HEK293 (cell line): ENCODE data around the gene SAMHD1.
"Not testable (repeated sequence)": the region's sequence is repeated elsewhere in the genome, so short reads cannot be mapped to it uniquely, and the experiment has no call there.

Source experiments
- CTCF ChIA-PET: fragments of 350-600 bp; formaldehyde crosslinking; extraction: SDS; loops from one replicate; lab custom pipeline; 2021; ENCODE audit warnings: antibody characterized with exemption; lab: Yijun Ruan, JAX
- POLR2A ChIA-PET: fragments of 300-600 bp; formaldehyde crosslinking; extraction: SDS; loops from one replicate; lab custom pipeline; 2020; ENCODE audit warnings: antibody characterized with exemption, inconsistent platforms; lab: Yijun Ruan, JAX
- H3K27ac ChIP-seq: fragments of 200-500 bp; sonication (Bioruptor generic); 2 replicates; pipeline ENCODE4 v1.5.1; 2014; ENCODE audit warnings: low read depth, low read length, control low read depth, inconsistent platforms; ENCODE audit errors: extremely low read depth
- H3K36me3 ChIP-seq, 2 experiments: fragments of 200-500 bp in 1 of 2; sonication (Bioruptor generic) in 1 of 2; 1 replicate in 1 of 2; 2 replicates in 1 of 2; pipeline ENCODE4 v1.5.1; 2014 to 2017; ENCODE audit warnings: inconsistent platforms in 2 of 2, low read length in 2 of 2; ENCODE audit not compliant: control insufficient read depth in 2 of 2, insufficient read depth in 1 of 2
- H3K4me1 ChIP-seq: fragments of 200-500 bp; sonication (Bioruptor generic); 2 replicates; pipeline ENCODE4 v1.5.1; 2014; ENCODE audit warnings: mild to moderate bottlenecking, low read length, inconsistent platforms; ENCODE audit not compliant: control insufficient read depth, insufficient read depth
- H3K4me3 ChIP-seq: 2 replicates; pipeline ENCODE4 v1.5.1; 2011; ENCODE audit warnings: low read depth, mild to moderate bottlenecking, control low read depth, low read length, moderate library complexity
- H3K9me3 ChIP-seq: fragments of 200-500 bp; sonication (Bioruptor generic); 2 replicates; pipeline ENCODE4 v1.5.1; 2014; ENCODE audit warnings: low read depth, low read length, inconsistent platforms; ENCODE audit not compliant: control insufficient read depth, insufficient read depth
- EGR2 ChIP-seq: fragments of 450-650 bp; formaldehyde crosslinking; IDR thresholded peaks from 2 replicates; pipeline ENCODE4 v1.5.1; 2016; ENCODE audit warnings: low read depth, missing biosample characterization, missing genetic modification characterization
- FEZF1 ChIP-seq: fragments of 450-650 bp; formaldehyde crosslinking; IDR thresholded peaks from 2 replicates; pipeline ENCODE4 v1.5.1; 2016; ENCODE audit warnings: missing biosample characterization, missing genetic modification characterization
- GFI1B ChIP-seq: fragments of 450-650 bp; formaldehyde crosslinking; IDR thresholded peaks from 2 replicates; pipeline ENCODE4 v1.5.1; 2016; ENCODE audit warnings: missing biosample characterization, missing genetic modification characterization
- RBAK ChIP-seq: fragments of 450-650 bp; formaldehyde crosslinking; IDR thresholded peaks from 2 replicates; pipeline ENCODE4 v1.5.1; 2016; ENCODE audit warnings: missing biosample characterization, missing genetic modification characterization
- SETDB1 ChIP-seq: IDR thresholded peaks from one replicate; pipeline ENCODE4 v1.6.1; 2017; ENCODE audit warnings: mild to moderate bottlenecking, low read length, moderate library complexity, mixed read lengths; ENCODE audit not compliant: insufficient read length
- ZFP3 ChIP-seq: fragments of 450-650 bp; formaldehyde crosslinking; IDR thresholded peaks from 2 replicates; pipeline ENCODE4 v1.5.1; 2016; ENCODE audit warnings: low read depth, missing biosample characterization, missing genetic modification characterization
- ZNF169 ChIP-seq: fragments of 450-650 bp; formaldehyde crosslinking; IDR thresholded peaks from 2 replicates; pipeline ENCODE4 v1.5.1; 2016; ENCODE audit warnings: missing biosample characterization, missing genetic modification characterization
- ZNF239 ChIP-seq: fragments of 450-650 bp; formaldehyde crosslinking; IDR thresholded peaks from 2 replicates; pipeline ENCODE4 v1.5.1; 2016; ENCODE audit warnings: missing biosample characterization, missing genetic modification characterization
- ZNF366 ChIP-seq: fragments of 450-650 bp; formaldehyde crosslinking; conservative IDR thresholded peaks from 2 replicates; pipeline ENCODE4 v1.5.1; 2016; ENCODE audit warnings: missing biosample characterization, missing genetic modification characterization
- ZNF544 ChIP-seq: fragments of 450-650 bp; formaldehyde crosslinking; IDR thresholded peaks from 2 replicates; pipeline ENCODE4 v1.5.0; 2017; ENCODE audit warnings: missing biosample characterization, missing genetic modification characterization
- ZNF664 ChIP-seq: fragments of 450-650 bp; formaldehyde crosslinking; IDR thresholded peaks from 2 replicates; pipeline ENCODE4 v1.5.1; 2016; ENCODE audit warnings: missing biosample characterization, missing genetic modification characterization
- ZSCAN23 ChIP-seq: fragments of 450-650 bp; formaldehyde crosslinking; IDR thresholded peaks from 2 replicates; pipeline ENCODE4 v1.5.1; 2016; ENCODE audit warnings: missing biosample characterization, missing genetic modification characterization
- TF ChIP-seq, protein P1 (sequence below): sonication (generic); formaldehyde crosslinking; IDR thresholded peaks from 2 replicates; pipeline ENCODE4 v1.8.1; 2022; ENCODE audit warnings: mild to moderate bottlenecking, moderate library complexity, missing genetic modification reagents
- TF ChIP-seq, protein P2 (sequence below): fragments of 450-650 bp; formaldehyde crosslinking; IDR thresholded peaks from 2 replicates; pipeline ENCODE4 v1.5.1; 2016; ENCODE audit warnings: missing biosample characterization, missing genetic modification characterization, low read depth
- TF ChIP-seq, protein P3 (sequence below): fragments of 450-650 bp; formaldehyde crosslinking; IDR thresholded peaks from 2 replicates; pipeline ENCODE4 v1.5.1; 2016; ENCODE audit warnings: missing biosample characterization, missing genetic modification characterization

The SAMHD1 gene

DNA sequence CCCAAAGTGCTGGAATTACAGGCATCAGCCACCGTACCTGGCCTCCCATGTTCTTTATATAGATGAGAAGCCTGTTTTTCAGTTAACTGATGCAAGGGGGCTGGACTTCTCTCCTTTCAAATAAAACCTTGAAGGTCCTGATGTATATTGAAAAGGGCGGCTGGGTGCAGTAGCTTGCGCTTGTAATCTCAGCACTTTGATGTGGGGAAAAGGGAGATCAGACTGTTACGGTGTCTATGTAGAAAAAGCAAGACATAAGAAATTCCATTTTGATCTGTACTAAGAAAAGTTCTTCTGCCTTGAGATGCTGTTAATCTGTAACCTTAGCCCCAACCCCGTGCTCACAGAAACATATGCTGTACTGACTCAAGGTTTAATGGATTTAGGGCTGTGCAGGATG is 16.1 kb upstream of the SAMHD1 start (continued):
- TF ChIP-seq, protein P1, sequence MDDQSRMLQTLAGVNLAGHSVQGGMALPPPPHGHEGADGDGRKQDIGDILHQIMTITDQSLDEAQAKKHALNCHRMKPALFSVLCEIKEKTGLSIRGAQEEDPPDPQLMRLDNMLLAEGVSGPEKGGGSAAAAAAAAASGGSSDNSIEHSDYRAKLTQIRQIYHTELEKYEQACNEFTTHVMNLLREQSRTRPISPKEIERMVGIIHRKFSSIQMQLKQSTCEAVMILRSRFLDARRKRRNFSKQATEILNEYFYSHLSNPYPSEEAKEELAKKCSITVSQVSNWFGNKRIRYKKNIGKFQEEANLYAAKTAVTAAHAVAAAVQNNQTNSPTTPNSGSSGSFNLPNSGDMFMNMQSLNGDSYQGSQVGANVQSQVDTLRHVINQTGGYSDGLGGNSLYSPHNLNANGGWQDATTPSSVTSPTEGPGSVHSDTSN (CRISPR knock-in tag), result no peak

DNA sequence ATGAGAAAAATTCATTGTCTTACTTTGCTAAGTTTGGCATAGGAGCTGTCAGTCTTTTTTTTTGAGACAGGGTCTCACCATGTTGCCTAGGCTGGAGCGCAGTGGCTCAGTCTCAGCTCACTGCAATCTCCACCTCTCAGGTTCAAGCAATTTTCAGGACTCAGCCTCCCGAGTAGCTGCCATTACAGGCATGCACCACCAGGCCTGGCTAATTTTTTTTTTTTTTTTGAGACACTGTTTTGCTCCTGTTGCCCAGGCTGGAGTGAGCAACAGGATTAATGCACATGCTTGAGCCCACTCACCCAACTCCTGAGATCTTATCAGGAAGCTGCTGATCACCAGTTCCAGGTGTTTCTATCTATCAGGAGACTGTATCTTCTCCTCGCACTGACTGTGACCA is 15.5 kb upstream of the SAMHD1 start:
- not testable (repeated sequence) for H3K36me3 ChIP-seq, H3K27ac ChIP-seq, H3K4me1 ChIP-seq, H3K4me3 ChIP-seq, H3K9me3 ChIP-seq
- ChIA-PET POLR2A (interaction anchor here (0.7 kb wide), 1 partner anchor 212 kb away, joined by 4 read pairs; the partner anchor contains the start of gene RPN2), CTCF (interaction anchor here (0.7 kb wide), 1 partner anchor 13 kb away, joined by 3 read pairs; no protein-coding TSS in a partner anchor)

DNA sequence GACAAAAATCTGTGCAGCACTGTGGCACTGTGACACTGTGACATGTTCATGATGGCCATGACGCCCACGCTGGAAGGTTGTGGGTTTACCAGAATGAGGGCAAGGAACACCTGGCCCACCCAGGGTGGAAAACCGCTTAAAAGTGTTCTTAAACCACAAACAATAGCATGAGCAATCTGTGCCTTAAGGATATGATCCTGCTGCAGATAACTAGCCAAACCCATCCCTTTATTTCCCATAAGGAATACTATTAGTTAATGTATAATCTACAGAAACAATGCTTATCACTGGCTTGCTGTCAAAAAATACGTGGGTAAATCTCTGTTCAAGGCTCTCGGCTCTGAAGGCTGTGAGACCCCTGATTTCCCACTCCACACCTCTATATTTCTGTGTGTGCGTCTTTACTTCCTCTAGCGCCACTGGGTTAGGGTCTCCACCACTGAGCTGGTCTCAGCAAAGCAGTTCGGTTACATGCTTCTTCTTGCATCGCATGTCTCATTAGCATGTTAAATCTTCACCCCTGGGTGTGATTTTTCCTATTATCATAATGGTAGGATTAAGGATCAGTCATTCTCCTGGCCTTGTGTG is 10.9 kb upstream of the SAMHD1 start:
- CTCF ChIA-PET, H3K4me1 ChIP-seq, H3K9me3 ChIP-seq, POLR2A ChIA-PET, H3K36me3 ChIP-seq, H3K27ac ChIP-seq, H3K4me3 ChIP-seq: not testable (repeated sequence)
- TF ChIP-seq SETDB1, result peak; percentile 51

DNA sequence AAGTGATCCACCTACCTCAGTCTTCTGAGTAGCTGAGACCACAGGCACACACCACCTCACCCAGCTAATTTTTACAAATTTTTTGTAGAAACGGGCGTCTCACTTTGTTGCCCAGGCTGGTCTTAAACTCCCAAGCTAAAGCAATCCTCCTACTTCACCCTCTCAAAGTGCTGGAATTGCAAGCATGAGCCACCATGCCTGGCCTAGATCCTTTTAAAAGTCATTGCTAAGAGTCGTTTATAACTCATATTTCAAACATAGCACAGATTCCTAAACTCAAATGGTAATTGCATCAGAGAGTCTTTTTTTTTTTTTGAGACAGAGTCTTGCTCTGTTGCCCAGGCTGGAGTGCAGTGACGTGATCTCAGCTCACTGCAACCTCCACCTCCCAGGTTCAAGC is 7.7 kb upstream of the SAMHD1 start:
- Histone ChIP-seq H3K4me1 (no peaks in the 10 kb centered on the region), H3K9me3 (no peaks in the 10 kb centered on the region), H3K4me3 (no peak overlapping the region), H3K36me3 (no peaks in the 10 kb centered on the region), H3K27ac (no peak overlapping the region)
- POLR2A ChIA-PET, result no interaction called here
- no peak for TF ChIP-seq RBAK (tag by site-specific recombination)
- no peak for TF ChIP-seq ZFP3 (tag by site-specific recombination)
- no peak for TF ChIP-seq ZNF544 (tag by site-specific recombination)
- no peak for TF ChIP-seq EGR2
- no peak for TF ChIP-seq FEZF1
- CTCF ChIA-PET, result interaction anchor here (0.6 kb wide), 1 partner anchor 232 kb away, joined by 3 read pairs; no protein-coding TSS in a partner anchor

DNA sequence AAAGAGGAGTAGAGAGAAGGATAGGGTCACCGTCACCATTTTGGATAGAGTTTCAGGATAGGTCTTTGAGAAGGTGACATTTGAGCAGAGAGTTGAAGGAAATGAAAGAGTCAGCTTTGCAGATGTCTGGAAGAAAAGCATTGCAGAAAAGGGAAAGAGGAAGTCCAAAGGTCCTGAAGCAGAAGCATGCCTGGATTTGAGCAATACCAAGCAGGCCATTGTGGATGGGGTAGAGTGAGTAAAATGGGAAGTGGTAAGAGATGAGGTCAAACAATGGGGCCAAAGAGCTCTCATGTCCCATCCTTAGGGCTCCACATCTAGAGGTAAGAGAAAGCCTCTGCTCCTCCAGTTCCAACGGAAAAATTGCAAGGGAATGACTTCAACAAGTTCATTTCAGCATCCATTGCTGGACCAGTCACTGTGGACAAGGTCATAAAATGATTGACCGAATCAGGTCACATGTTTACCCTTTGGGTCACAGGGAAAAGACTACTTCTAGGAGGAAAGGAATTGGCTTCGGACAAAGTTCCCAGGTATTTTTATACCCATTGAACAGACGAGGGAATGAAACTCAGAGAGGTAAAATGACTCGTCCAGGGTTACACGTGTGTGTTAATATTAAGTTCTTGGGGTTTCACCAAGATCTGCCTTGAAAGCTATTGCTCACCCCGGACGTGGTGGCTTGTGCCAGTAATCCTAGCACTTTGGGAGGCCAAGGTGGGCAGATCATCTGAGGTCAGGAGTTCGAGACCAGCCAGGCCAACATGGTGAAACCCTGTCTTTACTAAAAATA is 6.6 kb upstream of the SAMHD1 start:
- Histone ChIP-seq H3K27ac (no peak overlapping the region), H3K4me3 (no peak overlapping the region), H3K9me3 (no peaks in the 10 kb centered on the region), H3K36me3 (no peaks in the 10 kb centered on the region), H3K4me1 (no peaks in the 10 kb centered on the region)
- POLR2A ChIA-PET, result no interaction called here
- CTCF ChIA-PET, result interaction anchor here (0.6 to 1.2 kb wide), 2 partner anchors 23 to 36 kb away, joined by 3 read pairs; no protein-coding TSS in a partner anchor
- TF ChIP-seq ZNF366 (tag by site-specific recombination), result peak; percentile 36; the same call in 1 of the 2 replicates
- TF ChIP-seq ZNF239 (tag by site-specific recombination), result no peak

DNA sequence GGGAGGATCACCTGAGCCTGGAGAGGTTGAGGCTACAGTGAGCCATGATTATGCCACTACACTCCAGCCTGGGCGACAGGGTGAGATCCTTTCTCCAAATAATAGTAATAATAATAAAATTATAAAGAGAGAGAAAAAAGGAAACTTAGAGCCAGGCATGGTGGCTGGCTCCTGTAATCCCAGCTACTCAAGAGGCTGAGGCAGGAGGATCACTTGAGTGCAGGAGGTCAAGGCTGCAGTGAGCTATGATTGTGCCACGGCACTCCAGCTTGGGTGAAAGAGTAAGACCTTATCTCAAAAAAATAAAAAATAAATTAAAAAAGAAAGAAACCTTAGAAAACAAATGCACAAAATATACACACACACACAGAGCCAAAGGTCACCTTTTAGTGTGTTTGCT is 5.2 kb upstream of the SAMHD1 start:
- Histone ChIP-seq H3K9me3 (no peaks in the 10 kb centered on the region), H3K36me3 (no peaks in the 10 kb centered on the region), H3K4me1 (no peaks in the 10 kb centered on the region), H3K27ac (no peak overlapping the region), H3K4me3 (no peak overlapping the region)
- CTCF ChIA-PET, result interaction anchor here (1.2 kb wide), 1 partner anchor 34 kb away, joined by 3 read pairs; no protein-coding TSS in a partner anchor
- POLR2A ChIA-PET, result no interaction called here
- TF ChIP-seq ZNF169 (no peak), GFI1B (tag by site-specific recombination) (no peak), ZNF664 (tag by site-specific recombination) (no peak), ZSCAN23 (tag by site-specific recombination) (no peak)
- TF ChIP-seq, protein P2, sequence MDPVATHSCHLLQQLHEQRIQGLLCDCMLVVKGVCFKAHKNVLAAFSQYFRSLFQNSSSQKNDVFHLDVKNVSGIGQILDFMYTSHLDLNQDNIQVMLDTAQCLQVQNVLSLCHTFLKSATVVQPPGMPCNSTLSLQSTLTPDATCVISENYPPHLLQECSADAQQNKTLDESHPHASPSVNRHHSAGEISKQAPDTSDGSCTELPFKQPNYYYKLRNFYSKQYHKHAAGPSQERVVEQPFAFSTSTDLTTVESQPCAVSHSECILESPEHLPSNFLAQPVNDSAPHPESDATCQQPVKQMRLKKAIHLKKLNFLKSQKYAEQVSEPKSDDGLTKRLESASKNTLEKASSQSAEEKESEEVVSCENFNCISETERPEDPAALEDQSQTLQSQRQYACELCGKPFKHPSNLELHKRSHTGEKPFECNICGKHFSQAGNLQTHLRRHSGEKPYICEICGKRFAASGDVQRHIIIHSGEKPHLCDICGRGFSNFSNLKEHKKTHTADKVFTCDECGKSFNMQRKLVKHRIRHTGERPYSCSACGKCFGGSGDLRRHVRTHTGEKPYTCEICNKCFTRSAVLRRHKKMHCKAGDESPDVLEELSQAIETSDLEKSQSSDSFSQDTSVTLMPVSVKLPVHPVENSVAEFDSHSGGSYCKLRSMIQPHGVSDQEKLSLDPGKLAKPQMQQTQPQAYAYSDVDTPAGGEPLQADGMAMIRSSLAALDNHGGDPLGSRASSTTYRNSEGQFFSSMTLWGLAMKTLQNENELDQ (tag by site-specific recombination), result no peak
- TF ChIP-seq, protein P3, sequence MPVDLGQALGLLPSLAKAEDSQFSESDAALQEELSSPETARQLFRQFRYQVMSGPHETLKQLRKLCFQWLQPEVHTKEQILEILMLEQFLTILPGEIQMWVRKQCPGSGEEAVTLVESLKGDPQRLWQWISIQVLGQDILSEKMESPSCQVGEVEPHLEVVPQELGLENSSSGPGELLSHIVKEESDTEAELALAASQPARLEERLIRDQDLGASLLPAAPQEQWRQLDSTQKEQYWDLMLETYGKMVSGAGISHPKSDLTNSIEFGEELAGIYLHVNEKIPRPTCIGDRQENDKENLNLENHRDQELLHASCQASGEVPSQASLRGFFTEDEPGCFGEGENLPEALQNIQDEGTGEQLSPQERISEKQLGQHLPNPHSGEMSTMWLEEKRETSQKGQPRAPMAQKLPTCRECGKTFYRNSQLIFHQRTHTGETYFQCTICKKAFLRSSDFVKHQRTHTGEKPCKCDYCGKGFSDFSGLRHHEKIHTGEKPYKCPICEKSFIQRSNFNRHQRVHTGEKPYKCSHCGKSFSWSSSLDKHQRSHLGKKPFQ (tag by site-specific recombination), result no peak
